GM12892 (cell line): ENCODE measurements around the gene EMID1.

Experiments used
- POLR2A ChIP-seq: IDR thresholded peaks from 2 replicates; pipeline ENCODE4 v1.6.1; 2011; ENCODE audit warnings: low read depth, low read length, control low read depth
- POLR2AphosphoS5 ChIP-seq: IDR thresholded peaks from 2 replicates; pipeline ENCODE4 v1.6.1; 2011; ENCODE audit warnings: low read depth, low read length, control low read depth
- TAF1 ChIP-seq: IDR thresholded peaks from 2 replicates; pipeline ENCODE4 v1.6.1; 2011; ENCODE audit warnings: low read depth, mild to moderate bottlenecking, control low read depth, low read length, borderline replicate concordance

DNA sequence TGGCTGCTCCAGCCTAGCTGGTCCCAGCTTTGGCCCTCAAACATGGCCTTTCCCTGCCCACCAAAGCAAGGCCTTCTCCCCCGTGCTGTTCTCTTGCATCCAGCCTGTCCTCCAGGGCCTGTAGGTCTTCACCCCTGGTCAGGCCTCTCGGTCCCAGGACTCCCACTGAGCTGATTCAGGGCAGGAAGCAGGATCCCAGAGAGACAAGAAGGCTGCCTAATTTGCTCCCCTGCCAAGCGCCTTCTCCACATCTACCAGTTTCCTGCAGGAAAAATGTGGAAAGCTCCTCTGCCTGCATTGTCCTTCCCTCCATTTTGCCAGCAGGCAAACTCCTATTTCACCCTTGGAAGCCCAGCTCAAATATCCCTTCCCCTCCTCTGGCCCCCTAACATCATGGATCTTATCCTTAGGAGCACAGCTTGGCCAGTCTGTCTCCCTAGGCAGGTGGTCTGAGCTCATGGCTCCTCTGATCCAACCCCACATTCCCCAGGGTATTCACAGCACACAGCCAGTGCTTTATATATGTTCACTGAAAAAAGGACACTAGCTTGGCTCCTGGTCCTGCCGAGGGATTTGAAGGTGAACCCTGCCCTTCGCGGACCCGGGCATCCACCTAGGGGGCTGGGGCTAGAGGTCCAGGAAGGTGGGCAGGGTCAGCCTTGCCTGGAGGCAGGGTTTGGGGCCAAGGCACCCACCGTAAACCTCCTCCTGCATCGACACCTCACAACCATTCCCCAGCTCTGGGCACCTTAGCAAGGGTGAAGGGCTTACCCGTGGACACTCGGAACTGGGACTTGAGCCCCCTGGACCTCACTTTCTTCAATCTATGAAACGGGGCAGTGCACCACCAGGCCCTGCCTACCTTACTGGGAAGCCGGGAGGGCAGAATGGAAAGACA is 61.1 kb downstream of the EMID1 start:
- no peak for TF ChIP-seq POLR2A
- no peak; the same call in 1 of the 2 replicates for TF ChIP-seq POLR2AphosphoS5
- TF ChIP-seq TAF1, result no peak
